ENCODE measurements around the gene HINT3. TPM values are rescaled to one million over a fixed set of nuclear protein-coding genes. Genes with fewer than 3 reads are reported as not detected.

Gene HINT3
- total RNA-seq (2022; extraction: Qiagen RNA extraction), result 5.2 to 6.5 TPM (median 5.5 TPM) in 5 replicates

DNA sequence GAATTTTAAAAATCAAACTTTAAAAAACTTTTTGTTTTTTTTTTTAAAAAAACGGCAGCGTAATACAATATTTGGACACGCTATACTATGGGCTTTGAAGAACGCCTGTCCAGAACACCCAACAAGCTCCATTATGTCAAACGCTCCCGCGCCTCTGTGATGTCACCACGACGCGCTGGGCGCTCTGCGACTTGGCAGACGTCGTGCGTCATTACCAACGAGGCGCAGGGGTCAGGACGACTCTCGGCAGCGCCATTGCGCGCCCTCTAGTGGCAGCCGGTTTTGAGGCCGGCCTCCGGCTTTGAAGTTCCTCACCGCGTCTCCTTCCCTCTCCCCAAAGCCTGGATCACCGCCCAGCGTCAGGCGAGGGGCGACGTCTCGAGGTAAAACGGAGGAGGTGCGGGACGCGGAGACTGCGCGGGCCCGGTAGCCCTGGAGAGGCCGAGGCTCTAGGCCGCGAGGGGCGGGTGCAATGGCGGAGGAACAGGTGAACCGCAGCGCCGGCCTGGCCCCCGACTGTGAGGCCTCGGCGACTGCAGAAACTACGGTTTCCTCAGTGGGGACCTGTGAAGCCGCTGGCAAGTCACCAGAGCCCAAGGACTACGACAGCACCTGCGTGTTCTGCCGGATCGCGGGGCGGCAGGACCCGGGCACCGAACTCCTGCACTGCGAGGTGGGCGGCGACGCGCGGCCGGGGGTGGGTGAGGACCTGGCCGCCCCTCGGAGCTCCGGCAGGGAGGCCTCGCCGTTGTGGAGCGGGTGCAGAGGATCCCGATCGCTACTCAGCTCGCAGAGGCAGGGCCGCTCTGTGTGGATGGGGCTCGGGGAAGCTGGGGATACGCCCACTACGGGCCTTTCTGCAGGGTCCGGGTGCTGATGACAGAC is at the start of gene HINT3:
TSS of gene HINT3 (plus strand) at position 265 of the 885 bp plus-strand sequence. CDS start at position 473, 208 bp downstream.

GRCh38 chr6:125986301-125987025 is 29.9 kb downstream of the HINT3 start, which contains the start of gene TRMT11:
Gene TRMT11, plus strand, starts transcription at chr6:125986540. Its CDS starts 11 bp downstream, at chr6:125986551.

Other genes starting within 250 kb of the HINT3 start
- 0.04 to 0.05 TPM in 2 of 5 replicates, not detected in the others for gene HEY2, start 207.1 kb upstream of the HINT3 start, total RNA-seq (2022; extraction: Qiagen RNA extraction)
- gene NCOA7, start 165.8 kb upstream of the HINT3 start, total RNA-seq (2022; extraction: Qiagen RNA extraction), result 12.2 to 19.2 TPM (median 15.1 TPM) in 5 replicates
- gene TRMT11, start 29.8 kb downstream of the HINT3 start, total RNA-seq (2022; extraction: Qiagen RNA extraction), result 10.3 to 12.0 TPM (median 10.9 TPM) in 5 replicates